Smooth muscle cell of bladder (primary cell): ENCODE data around the gene MRPL40. TPM values are rescaled to one million over a fixed set of nuclear protein-coding genes. Genes with fewer than 3 reads are reported as not detected.

Experiments used
- total RNA-seq: library from RNA; depleted of rRNA; stranded (reverse); fragments of >200 nt; gene quantifications from 2 replicates; pipeline ENCODE4 v1.2.3, GENCODE V29; 2014

The MRPL40 gene
- total RNA-seq = 49.2 and 54.9 TPM in 2 replicates

DNA sequence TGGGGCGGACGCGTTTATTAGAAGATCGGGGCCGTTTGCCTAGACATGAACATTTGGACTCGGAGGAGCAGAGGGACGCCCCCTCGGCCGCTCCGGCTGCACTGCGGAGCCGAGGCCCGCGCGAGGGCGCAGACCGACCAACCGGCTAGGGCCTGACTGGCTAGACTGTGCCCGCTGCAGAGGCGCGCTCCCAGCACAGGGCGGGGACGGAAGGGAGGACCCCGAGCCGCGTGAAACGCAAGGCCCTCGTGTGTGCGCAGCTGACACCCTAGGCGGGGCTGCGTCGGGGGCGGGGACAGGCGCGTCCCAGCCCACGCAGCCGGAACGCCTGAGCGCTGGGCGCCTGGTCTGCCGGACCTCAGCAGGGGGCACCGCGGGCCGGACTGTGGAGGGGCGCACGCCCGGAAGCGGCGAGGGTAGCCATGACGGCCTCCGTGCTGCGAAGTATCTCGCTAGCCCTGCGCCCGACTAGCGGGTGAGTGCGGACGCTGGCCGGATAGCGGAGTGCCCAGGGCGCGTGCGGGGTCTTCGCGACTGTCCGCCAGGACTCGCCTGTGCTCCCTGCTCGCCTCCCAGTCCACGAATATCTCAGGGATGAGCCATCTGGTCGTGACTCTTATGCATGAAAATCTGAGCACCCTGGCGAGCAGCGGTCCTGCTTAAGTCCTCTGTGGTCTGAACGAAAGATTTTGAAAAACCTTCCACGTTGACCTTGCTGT is at the start of gene MRPL40:
MRPL40 (plus strand) TSS at position 413 of the 719 bp plus-strand sequence; CDS start at position 423, 10 bp downstream.

DNA sequence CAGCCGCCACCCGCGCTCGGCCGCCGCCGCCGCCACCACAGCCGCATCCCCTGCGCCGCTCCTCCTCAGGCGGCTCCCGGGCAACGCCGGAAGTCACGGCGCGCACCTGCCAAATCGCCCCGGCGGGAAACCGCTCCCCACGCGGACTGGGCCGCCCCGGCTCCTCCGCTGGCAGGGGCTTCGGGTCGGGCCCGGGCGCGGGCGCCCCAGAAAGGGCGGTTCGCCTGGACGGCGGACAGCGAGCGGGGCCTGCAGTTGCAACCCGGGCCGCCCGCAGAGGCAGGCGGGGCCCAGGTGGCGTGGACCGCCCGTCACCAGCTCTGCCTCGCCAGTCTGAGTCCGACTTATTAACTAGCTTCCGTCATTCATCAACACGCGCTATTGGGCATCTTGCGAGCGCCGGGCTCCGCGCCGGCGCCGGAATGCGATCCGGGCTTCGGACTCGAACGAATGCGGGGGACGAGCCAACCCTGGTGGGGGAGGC is 654 bp upstream of the MRPL40 start, which contains the start of gene HIRA:
HIRA (minus strand) TSS at position 85 of the 484 bp plus-strand sequence. CDS start 257 bp downstream, outside the sequence.

DNA sequence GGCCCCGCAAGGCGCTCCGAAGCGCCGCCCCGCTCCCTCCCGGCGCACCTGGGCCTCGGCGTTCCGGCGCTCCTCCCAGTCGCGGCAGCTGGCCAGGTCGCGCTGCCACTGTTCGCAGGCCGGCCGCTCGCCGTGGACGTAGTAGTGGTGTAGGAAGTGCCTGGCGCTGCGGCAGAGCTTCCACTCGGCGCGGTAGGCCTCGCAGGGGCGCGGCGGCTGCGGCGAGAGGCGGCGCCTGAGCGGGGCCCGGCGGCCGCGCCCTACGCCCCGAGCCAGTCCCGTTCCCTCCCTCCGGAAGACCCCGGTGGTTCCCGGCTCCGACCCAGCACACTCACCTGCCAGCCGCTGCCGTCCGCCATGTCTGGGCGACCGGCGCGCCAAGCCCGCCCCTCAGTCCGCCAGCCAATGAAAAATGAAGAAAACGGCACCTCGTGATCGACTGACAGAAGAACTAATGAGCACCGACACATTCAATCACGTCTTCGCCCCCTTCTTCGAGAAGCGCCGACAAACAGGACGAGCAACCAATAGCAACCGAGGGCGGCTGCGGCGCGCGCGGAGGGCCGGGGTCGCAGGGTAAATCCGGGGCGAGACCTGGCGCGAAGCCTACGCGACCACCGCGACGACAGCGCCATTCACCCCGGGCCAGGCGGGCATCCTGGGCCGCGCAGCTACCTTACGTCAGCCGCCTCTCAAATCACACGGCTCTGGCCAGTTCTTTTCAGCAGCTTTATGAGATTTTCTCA is 15.2 kb downstream of the MRPL40 start, which contains the start of gene C22orf39:
C22orf39 (minus strand) TSS at position 382 of the 746 bp plus-strand sequence; CDS start at position 359, 23 bp downstream.

DNA sequence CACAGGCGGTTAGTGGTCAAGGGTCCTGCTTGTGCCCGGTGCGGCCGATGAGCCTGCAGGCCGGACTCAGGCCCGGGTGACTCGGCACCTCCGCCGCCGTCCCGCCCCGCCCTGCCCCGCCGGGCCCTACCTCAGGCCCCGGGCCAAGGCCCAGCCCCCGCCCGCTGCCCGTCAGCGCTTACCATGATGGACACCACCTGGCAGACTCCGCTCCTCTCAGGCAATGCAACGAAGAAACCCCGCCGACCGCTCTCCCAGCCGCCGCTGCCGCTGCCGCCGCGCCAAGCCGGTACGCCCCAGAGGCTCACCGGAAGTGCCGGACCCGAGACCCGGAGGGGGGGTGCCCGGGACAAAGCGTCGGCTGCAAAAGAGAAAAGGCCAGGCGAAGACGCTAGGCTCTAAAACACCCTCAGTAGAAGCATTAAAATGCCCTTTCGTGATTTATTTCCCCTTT is 46.6 kb downstream of the MRPL40 start, which contains the start of gene UFD1:
UFD1 (minus strand) TSS at position 293 of the 454 bp plus-strand sequence; CDS start at position 185, 108 bp downstream.

DNA sequence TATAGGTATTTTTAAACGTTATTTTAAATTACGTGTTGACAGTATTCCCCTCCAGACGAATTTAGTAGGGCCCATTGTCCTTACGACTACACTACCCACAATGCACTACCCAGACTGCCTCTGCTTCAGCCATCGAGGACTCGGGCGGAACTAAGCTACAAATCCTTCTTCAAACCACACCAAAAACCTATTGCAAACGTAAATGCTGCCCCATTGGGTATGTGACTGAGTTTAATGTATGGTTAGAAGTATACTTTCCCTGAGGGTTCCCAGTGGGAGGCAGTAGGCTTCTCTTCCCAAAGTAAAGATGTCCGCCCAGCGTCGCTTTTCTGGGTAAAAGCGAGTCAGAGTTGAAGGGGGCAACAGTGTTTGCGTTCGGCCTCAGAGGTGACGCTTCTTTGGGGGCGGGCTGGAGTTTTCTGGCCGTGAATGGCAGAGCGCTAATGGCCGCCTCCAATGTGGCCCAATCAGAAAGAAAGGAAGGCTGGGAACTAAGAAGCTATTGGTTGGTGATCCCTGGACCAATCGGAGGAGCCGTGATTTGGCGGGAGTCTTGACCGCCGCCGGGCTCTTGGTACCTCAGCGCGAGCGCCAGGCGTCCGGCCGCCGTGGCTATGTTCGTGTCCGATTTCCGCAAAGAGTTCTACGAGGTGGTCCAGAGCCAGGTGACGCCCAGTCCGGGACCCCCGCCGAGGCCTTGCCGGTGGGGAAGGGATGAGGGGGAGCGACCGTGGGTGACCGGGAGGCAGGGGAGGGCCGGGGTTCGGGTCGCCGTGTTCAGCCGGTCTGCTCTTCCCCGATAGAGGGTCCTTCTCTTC is 47.2 kb downstream of the MRPL40 start, which contains the start of gene CDC45:
CDC45 (plus strand) TSS at position 566 of the 818 bp plus-strand sequence; CDS start at position 615, 49 bp downstream.

Other genes starting within 250 kb of the MRPL40 start
- 7.0 and 7.8 TPM in 2 replicates for gene CLTCL1, start 140.8 kb upstream of the MRPL40 start, total RNA-seq
- 19.5 and 21.3 TPM in 2 replicates for gene HIRA, start 812 bp upstream of the MRPL40 start, total RNA-seq
- gene C22orf39, start 15.2 kb downstream of the MRPL40 start, total RNA-seq = 19.9 and 23.1 TPM in 2 replicates
- gene UFD1, start 46.6 kb downstream of the MRPL40 start, total RNA-seq = 51.5 and 57.0 TPM in 2 replicates
- 1.7 and 3.1 TPM in 2 replicates for gene CDC45, start 47.4 kb downstream of the MRPL40 start, total RNA-seq
- 0.28 and 2.5 TPM in 2 replicates for gene CLDN5, start 91.9 kb downstream of the MRPL40 start, total RNA-seq